Tibial nerve (tissue), 4 donors: Measurements from ENCODE around the gene LAP3.

Source experiments
- EP300 ChIP-seq, 2 donors: sonication (generic); formaldehyde crosslinking; IDR thresholded peaks; one replicate each; pipeline ENCODE4 v1.6.1; 2017; ENCODE audit warnings: antibody characterized with exemption in 2 of 2, mild to moderate bottlenecking in 1 of 2
- POLR2A ChIP-seq, 2 donors: fragments of 450-650 bp; IDR thresholded peaks; one replicate each; pipeline ENCODE4 v1.6.1; 2017; ENCODE audit warnings: antibody characterized with exemption in 2 of 2, mild to moderate bottlenecking in 2 of 2, moderate library complexity in 2 of 2
- TF ChIP-seq, protein P1 (sequence below), 5 experiments: fragments of 200-600 bp in 3 of 5; fragments of 450-650 bp in 2 of 5; sonication (generic) in 3 of 5; IDR thresholded peaks; one replicate each; pipeline ENCODE4 v1.5.1; 2016 to 2019; ENCODE audit warnings: antibody characterized with exemption in 5 of 5, mild to moderate bottlenecking in 3 of 5, moderate library complexity in 2 of 5

DNA sequence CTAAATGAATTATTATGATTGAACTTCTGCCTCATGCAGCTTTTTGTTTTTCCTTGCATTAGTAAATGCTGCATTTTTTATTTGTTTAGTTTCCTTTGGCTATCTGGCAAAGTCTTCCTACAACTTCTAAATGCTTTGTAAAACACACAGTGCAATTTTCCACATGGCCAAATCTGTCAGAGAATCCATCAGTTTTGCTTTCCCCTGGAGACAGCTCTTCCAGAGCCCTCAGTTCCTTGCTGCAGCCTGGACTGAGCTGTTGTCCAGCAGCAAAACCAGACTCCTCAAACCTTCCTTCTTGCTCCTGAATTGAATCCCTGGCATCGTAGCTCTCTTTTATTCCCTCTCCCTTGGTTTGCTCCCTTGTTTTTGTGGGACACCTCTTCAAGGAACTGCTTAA, 80.1 kb downstream of the LAP3 start:
- no peak for TF ChIP-seq POLR2A (IDR thresholded peaks at IDR 0.05)
- TF ChIP-seq, protein P1, sequence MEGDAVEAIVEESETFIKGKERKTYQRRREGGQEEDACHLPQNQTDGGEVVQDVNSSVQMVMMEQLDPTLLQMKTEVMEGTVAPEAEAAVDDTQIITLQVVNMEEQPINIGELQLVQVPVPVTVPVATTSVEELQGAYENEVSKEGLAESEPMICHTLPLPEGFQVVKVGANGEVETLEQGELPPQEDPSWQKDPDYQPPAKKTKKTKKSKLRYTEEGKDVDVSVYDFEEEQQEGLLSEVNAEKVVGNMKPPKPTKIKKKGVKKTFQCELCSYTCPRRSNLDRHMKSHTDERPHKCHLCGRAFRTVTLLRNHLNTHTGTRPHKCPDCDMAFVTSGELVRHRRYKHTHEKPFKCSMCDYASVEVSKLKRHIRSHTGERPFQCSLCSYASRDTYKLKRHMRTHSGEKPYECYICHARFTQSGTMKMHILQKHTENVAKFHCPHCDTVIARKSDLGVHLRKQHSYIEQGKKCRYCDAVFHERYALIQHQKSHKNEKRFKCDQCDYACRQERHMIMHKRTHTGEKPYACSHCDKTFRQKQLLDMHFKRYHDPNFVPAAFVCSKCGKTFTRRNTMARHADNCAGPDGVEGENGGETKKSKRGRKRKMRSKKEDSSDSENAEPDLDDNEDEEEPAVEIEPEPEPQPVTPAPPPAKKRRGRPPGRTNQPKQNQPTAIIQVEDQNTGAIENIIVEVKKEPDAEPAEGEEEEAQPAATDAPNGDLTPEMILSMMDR (IDR thresholded peaks at IDR 0.05): no peak
- no peak for TF ChIP-seq EP300 (IDR thresholded peaks at IDR 0.05)
